ENCODE results near the gene IL17B. TPM values are rescaled to one million over a fixed set of nuclear protein-coding genes. Genes with fewer than 3 reads are reported as not detected.
"Not testable (repeated sequence)": the region's sequence is repeated elsewhere in the genome, so short reads cannot be mapped to it uniquely, and the experiment has no call there.

Gene IL17B
- total RNA-seq, 2 donors from 2014 or later: not detected

DNA sequence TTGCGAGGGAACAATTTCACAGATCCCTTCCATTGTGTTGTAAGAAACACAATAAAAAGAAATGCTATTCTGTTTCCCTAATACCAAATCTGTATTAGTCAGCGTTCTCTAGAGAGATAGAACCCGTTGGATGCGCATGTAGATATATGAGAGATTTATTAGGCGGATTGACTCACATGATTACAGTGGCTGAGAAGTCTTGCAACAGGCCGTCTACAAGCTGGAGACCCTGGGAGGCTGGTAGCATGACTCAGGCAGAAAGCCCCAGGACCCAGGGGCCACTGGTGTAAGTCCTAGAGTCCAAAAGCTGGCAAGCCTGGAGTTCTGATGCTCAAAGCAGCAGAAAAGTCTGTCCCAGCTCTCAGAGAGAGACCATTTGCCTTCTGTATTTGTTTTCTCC lies 18.4 kb upstream of the IL17B start:
- no peaks in the 10 kb centered on the region for H3K4me1 Mint-ChIP-seq
- H3K27me3 Mint-ChIP-seq: peaks cover 7% of the 10 kb centered on the region
- no peak overlapping the region for H3K27ac Mint-ChIP-seq
- H3K36me3 Mint-ChIP-seq (ENCODE audit: low read depth): no peaks in the 10 kb centered on the region
- no peaks in the 10 kb centered on the region for H3K9me3 Mint-ChIP-seq
- no peak overlapping the region for H3K4me3 Mint-ChIP-seq
- ATAC-seq (replicated peaks): no peak

DNA sequence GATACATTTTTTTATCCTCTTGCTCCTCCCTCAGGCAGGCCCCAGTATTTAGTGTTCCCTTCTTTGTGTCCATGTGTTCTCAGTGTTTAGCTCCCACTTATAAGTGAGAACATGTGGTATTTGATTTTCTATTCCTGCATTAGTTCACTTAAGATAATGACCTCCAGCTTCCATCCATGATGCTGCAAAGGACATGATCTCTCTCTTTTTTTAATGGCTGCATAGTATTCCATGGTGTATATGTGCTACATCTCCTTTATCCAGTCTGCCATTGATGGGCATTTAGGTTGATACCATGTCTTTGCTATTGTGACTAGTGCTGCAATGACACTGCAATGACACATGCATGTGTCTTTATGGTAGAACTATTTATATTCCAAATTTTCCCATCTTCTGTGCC lies 15.9 kb upstream of the IL17B start:
- not testable (repeated sequence) for H3K27me3 Mint-ChIP-seq; H3K4me3 Mint-ChIP-seq; H3K4me1 Mint-ChIP-seq; ATAC-seq (replicated peaks); H3K27ac Mint-ChIP-seq; H3K36me3 Mint-ChIP-seq (ENCODE audit: low read depth); H3K9me3 Mint-ChIP-seq

DNA sequence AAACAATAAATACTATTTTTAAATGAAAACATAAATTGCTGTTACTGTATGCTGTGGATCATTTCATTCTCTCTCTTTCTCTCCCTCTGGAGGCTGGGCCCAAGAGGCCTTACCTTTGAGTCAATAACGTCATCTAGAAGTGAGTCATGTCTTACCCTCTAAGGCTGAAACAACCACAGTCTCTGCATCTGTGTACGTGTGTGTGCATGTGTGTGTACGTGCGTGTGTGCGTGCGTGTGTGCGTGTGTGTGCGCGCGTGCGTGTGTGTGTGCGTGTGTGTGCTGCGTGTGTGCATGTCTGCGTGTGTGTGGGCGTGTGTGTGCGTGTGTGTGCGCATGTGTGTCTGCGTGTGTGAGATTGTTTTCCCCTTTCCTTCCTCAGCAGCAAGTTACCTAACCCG lies 13.6 kb upstream of the IL17B start:
- Mint-ChIP-seq H3K27me3 (peaks cover 3% of the 10 kb centered on the region), H3K27ac (no peak overlapping the region), H3K4me1 (no peaks in the 10 kb centered on the region), H3K36me3 (ENCODE audit: low read depth) (no peaks in the 10 kb centered on the region), H3K9me3 (no peaks in the 10 kb centered on the region), H3K4me3 (no peak overlapping the region)
- ATAC-seq (replicated peaks): peak; percentile 91

DNA sequence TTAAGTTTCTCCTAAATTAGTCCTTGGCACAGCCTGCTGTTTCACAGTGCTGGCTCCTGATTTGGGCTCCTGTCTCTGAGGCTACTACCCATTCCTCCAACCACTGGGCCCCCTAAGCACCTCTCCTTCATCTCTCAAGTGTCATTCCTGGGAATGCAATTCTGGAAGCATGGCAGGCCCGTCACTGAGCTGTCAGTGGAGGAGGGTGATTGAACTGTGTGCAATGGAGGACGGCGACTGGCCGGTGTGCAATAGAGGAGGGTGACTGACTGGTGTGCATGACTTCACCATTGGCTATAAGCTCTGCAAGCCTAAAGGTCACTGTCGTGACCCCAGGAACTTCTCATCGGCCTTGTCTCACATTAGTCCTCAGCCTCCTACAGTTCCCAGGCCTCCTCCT lies 12.4 kb upstream of the IL17B start:
- no peak for ATAC-seq (replicated peaks)
- no peaks in the 10 kb centered on the region for H3K4me1 Mint-ChIP-seq
- H3K4me3 Mint-ChIP-seq: no peak overlapping the region
- H3K36me3 Mint-ChIP-seq (ENCODE audit: low read depth): no peaks in the 10 kb centered on the region
- H3K27ac Mint-ChIP-seq: no peak overlapping the region
- no peaks in the 10 kb centered on the region for H3K27me3 Mint-ChIP-seq
- no peaks in the 10 kb centered on the region for H3K9me3 Mint-ChIP-seq

DNA sequence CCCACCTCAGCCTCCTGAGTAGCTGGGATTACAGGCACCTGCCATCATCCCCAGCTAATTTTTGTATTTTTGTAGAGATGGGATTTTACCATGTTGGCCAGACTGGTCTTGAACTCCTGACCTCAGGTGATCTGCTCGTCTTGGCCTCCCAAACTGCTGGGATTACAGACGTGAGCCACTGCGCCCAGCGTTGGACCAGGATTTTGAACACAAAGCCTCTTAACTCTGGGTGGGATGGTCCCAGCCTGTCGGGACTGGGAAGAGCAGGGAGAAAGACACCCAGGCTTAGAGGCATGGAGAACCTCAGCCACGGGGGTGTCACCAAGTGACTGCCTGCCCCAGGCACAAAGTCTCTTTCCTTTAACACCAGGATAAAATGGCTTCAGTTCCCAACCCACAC lies 12.0 kb upstream of the IL17B start:
- H3K27ac Mint-ChIP-seq; ATAC-seq (replicated peaks); H3K4me3 Mint-ChIP-seq; H3K36me3 Mint-ChIP-seq (ENCODE audit: low read depth); H3K27me3 Mint-ChIP-seq; H3K4me1 Mint-ChIP-seq; H3K9me3 Mint-ChIP-seq: not testable (repeated sequence)

DNA sequence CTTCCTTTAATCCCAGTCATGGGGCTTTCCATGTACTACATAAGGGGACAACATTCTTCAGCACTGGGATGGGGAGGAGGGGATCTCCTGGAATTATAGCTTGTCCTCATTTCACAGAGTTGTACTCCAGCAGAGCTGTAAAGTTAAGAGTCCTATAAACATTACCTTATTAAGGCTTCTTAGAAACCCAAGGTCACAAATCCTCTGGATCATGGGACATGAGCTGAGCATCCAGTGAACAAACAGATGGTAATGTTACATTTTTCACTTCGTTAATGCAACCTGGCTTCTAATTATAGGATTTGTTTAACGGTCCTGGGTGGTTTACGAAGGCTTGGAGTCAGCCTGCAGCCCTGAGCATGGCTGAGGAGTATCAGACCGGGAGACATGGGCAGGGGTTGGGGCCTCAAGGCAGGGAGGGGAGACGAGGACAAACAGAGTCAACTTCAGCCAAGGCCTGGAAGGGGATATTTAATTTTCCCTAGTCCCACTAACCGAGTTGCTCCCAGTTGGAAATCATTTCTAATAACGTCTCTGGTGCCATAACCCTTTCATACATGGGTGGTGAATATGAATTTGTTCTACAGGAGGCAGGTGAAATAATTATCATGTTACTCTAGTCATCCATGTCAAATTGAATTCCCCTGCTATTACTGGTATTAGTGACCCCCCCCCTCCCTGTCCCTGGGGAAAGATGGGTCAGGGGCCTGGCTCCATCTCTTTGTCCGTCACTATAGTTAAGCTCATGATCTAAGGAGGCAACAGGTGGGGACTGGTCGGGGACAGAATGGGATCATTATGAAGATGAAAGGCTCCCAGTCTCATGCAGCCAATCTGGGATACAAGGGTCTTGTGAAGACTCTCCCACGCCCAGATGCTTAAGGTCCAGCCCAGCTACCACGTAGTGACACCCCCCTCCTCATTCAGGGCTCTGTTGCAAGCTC lies 10.7 kb upstream of the IL17B start:
- Mint-ChIP-seq H3K4me3 (no peak overlapping the region), H3K27ac (no peak overlapping the region), H3K4me1 (no peaks in the 10 kb centered on the region), H3K36me3 (ENCODE audit: low read depth) (no peaks in the 10 kb centered on the region), H3K27me3 (peaks cover 3% of the 10 kb centered on the region), H3K9me3 (no peaks in the 10 kb centered on the region)
- no peak for ATAC-seq (replicated peaks)

DNA sequence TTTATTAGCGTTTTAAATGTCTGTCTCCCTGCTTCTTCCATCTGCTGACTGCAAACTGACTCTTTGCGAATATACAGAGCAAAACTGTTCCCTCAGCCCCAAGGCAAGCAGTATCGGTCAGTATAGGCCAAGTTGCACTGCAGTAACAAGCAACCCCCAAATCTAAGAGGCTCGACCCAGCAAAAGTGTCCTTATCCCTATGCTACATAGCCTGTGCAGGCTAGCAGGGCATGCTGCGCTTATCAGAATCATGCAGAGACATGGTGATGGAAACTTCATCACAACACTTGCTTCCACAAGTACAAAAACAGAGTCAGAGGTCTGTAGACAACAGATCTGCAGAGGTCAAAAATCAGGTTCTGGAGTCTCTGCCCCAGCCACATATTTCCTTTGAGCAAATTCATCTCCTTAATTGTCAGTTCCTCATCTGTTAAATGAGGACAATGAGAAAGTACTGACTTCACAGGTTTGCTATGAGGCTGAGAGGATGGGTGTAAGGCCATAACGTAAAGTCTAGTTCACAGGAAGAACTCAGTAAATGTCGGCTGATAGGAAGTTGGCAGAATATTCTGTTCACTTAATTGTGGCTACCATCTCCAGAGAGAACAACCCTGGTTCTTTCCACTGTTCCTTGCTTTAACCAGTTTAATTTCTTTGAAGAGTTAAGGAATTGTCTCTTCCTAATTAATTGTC lies 9.6 kb upstream of the IL17B start:
- no peak for ATAC-seq (replicated peaks)
- H3K27ac Mint-ChIP-seq: no peak overlapping the region
- no peaks in the 10 kb centered on the region for H3K4me1 Mint-ChIP-seq
- no peaks in the 10 kb centered on the region for H3K36me3 Mint-ChIP-seq (ENCODE audit: low read depth)
- no peak overlapping the region for H3K4me3 Mint-ChIP-seq
- no peaks in the 10 kb centered on the region for H3K9me3 Mint-ChIP-seq
- H3K27me3 Mint-ChIP-seq: peaks cover 3% of the 10 kb centered on the region

DNA sequence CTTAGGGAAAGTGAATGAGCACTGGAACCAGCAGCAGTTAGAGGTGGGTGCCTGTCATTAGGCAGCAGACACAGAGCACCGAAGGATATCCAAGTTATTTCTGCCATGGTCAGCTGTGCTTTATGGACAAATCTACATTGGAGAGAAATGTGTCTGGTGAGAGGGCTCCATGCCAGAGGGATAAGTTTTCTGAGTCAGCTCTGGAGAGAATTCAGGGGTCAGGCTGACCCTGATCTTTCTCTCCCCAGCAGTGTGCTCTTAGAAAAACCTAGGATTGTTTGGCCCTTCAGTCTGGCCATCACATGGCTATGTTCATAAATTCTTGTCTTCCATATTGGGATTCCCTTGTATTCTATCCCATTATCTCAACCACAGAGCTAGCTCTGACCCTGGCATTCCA lies 8.9 kb upstream of the IL17B start:
- Mint-ChIP-seq H3K36me3 (ENCODE audit: low read depth) (no peaks in the 10 kb centered on the region), H3K9me3 (no peaks in the 10 kb centered on the region), H3K27ac (no peak overlapping the region), H3K4me3 (no peak overlapping the region), H3K4me1 (no peaks in the 10 kb centered on the region), H3K27me3 (peaks cover 3% of the 10 kb centered on the region)
- no peak for ATAC-seq (replicated peaks)

DNA sequence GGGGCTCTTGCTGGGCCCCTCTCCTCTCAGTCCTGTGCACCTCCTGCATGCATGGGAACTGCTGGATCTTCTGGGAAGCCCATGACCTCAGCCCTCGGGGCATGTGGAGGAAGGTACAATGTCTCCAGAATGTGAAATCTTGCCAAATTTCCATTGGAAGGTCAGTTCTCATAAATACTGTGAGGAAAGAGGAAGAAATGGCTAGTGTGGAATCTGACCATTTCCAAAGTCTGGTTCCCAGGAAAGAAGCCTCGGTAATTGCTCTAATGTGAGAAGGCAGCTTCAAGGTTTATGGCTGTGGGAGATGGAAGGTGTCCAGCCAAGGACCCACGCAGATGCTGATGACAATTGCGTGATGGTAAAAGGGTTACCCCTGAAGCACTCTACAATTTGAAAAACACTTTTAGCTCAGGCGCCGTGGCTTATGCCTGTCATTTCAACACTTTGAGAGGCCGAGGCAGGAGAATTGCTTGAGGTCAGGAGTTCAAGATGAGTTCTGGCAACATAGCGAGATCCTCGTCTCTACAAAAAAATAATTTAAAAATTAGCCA lies 8.1 kb upstream of the IL17B start:
- no peaks in the 10 kb centered on the region for H3K9me3 Mint-ChIP-seq
- peaks cover under 1% of the 10 kb centered on the region for H3K4me1 Mint-ChIP-seq
- H3K4me3 Mint-ChIP-seq: no peak overlapping the region
- H3K36me3 Mint-ChIP-seq (ENCODE audit: low read depth): no peaks in the 10 kb centered on the region
- no peak for ATAC-seq (replicated peaks)
- no peak overlapping the region for H3K27ac Mint-ChIP-seq
- peaks cover 3% of the 10 kb centered on the region for H3K27me3 Mint-ChIP-seq

DNA sequence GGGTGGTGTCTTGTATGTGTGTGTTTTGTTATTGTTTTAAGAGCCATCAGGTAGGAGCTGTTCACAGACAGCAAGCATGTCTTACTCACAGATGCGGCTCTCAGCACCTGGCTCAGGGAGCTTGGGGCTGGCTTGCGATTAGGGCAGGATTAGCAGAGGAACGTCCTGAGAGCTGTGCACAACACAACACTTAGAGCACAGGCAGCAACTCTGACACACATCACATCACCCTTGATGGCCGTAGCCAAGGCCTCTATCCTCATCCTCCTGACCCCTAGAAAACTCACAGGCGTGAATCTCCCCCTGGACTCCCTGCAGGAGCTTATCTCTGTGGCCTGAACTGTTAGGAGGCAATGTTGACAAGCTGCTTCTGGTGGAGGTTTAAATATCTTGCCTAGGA lies 7.1 kb upstream of the IL17B start:
- H3K4me1 Mint-ChIP-seq: peaks cover 5% of the 10 kb centered on the region
- peaks cover 3% of the 10 kb centered on the region for H3K27me3 Mint-ChIP-seq
- ATAC-seq (replicated peaks): no peak
- no peak overlapping the region for H3K27ac Mint-ChIP-seq
- H3K36me3 Mint-ChIP-seq (ENCODE audit: low read depth): no peaks in the 10 kb centered on the region
- no peak overlapping the region for H3K4me3 Mint-ChIP-seq
- no peaks in the 10 kb centered on the region for H3K9me3 Mint-ChIP-seq

DNA sequence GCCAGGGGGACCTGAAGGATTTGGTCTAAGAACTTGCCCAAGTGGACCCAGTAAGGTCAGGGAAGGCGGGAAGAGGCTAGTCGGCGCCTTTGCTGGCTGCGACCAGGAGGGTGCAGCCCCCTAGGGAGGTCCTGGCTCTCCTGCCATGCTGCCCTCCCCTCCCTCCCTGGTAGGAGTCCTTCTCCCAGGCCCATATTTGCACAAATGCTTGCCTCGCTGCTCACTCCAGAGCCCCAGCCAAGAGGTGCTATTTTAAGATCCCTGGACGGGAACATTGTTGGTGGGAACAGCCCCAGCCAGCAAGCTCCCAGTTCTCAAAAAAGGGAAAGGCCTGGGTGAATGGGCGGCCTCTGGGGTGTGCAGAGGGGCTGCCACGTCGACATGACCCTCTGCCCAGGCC lies 4.3 kb upstream of the IL17B start:
- H3K27ac Mint-ChIP-seq: no peak overlapping the region
- H3K27me3 Mint-ChIP-seq: peaks cover 6% of the 10 kb centered on the region
- no peak for ATAC-seq (replicated peaks)
- no peak overlapping the region for H3K4me3 Mint-ChIP-seq
- no peaks in the 10 kb centered on the region for H3K9me3 Mint-ChIP-seq
- no peaks in the 10 kb centered on the region for H3K36me3 Mint-ChIP-seq (ENCODE audit: low read depth)
- peaks cover 5% of the 10 kb centered on the region for H3K4me1 Mint-ChIP-seq

DNA sequence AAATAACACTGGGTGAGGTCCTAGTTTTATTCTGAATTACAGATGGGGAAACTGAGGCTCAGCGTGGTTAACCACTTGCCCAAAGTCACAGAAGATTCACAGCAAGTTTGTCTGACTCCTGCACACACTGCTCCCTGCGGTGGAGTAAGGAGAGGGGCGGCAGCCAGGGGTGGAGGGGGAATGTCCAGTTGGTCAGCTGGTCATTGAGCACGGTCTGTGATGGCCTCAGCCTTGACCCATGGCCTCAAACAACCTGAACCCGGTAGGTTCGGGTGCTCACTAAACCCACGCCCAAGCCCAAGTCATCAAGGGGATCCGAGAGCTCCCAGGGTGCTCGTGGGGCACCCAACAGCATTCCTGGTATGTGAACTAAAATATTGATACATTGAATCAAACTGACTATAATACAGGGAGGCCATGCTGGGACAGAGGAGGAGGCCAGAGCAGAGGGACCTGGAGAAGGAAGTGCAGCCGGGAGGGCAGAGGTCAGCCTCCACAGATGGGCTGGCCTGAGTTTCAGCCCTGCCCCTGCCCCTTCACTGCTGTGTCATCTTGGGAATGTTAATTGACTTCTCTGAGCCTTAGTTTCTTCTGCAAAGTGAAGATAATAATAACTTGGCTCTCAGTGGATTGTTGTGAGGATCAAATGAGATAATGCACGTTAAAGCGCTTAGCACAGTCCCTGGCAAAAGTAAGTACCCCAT lies 3.6 kb upstream of the IL17B start:
- no peak for ATAC-seq (replicated peaks)
- H3K9me3 Mint-ChIP-seq: no peaks in the 10 kb centered on the region

DNA sequence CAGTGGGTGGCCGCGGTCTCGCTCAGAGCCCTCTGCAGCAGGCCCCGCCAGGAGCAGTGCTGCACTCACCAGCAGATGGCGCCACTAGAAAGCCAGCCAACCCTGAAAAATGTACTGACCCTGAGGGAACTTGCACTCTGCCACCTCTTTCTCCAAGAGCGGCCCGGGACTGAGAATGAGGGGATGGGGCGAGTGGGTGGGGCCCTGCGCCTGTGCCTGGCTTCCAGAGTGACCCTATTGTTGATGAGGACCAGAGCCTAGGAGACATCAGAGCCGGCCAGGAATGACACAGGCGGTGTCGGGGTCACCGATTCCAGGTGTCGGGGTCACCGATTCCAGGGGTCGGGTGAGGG lies 2.9 kb upstream of the IL17B start:
- Mint-ChIP-seq H3K9me3 (no peaks in the 10 kb centered on the region), H3K36me3 (ENCODE audit: low read depth) (no peaks in the 10 kb centered on the region), H3K4me1 (peaks cover 5% of the 10 kb centered on the region), H3K27me3 (peaks cover 6% of the 10 kb centered on the region), H3K4me3 (no peak overlapping the region), H3K27ac (no peak overlapping the region)
- ATAC-seq (replicated peaks): peak; percentile 87

More for the DNA sequence above, 3.6 kb upstream of the IL17B start:
- Mint-ChIP-seq H3K27me3 (peaks cover 6% of the 10 kb centered on the region), H3K36me3 (ENCODE audit: low read depth) (no peaks in the 10 kb centered on the region), H3K4me1 (peaks cover 5% of the 10 kb centered on the region), H3K27ac (no peak overlapping the region), H3K4me3 (no peak overlapping the region)

DNA sequence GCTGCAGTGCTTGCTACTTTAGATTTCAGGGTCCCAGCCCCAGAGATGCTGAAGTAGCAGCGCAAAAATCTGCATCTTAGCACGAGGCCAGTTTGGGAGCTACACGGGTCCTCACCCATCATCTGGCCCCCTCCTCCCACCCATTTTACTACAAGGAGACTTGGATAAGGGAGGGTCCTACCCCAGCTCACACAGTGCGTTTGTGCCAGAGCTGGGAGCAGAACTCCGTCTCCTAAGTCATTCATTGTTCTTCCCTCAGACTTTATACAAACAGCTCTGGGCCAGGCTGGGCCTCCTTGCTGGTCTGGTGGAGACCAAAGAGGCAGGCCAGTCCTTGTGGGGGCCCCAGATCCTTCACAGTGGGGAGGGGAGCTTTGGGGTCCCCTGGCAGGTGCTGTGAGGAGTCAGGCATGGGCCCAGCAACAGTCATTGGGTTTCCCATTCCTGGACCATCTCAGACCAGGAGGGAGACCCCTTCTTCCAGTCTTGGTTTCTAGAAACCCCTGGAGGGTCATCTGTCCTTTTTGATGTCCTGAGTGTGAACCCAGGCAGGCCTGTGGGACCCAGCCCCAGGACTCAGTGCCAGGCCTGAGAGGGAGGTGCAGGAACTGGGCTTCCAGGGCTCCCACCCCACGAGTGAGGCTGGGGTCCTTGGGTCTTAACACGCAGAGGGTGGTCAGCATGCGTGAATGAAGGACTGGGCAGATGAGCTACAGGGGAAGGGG lies 2.3 kb upstream of the IL17B start:
- Mint-ChIP-seq H3K4me1 (peaks cover 5% of the 10 kb centered on the region), H3K27me3 (peaks cover 6% of the 10 kb centered on the region), H3K36me3 (ENCODE audit: low read depth) (no peaks in the 10 kb centered on the region), H3K4me3 (no peak overlapping the region), H3K27ac (no peak overlapping the region), H3K9me3 (no peaks in the 10 kb centered on the region)
- ATAC-seq (replicated peaks): no peak
